ENCODE results near the gene PHC2.

The PHC2 gene

GRCh38 chr1:33469691-33470090 lies 38.8 kb upstream of the PHC2 start:
- no peak overlapping the region for H3K4me3 ChIP-seq (ENCODE audit: low read depth, low read length)
- TF ChIP-seq MYC (IDR thresholded peaks at IDR 0.05; ENCODE audit: low read depth, low read length) (no peak), POLR2A (IDR thresholded peaks at IDR 0.05; ENCODE audit: extremely low read depth, insufficient read length) (no peak), CTCF (IDR thresholded peaks at IDR 0.05; ENCODE audit: low read depth, low read length) (no peak), MAX (IDR thresholded peaks at IDR 0.05; ENCODE audit: low read depth, low read length) (no peak)
- DNase-seq (ENCODE audit: low read depth), result no peak

- H3K4me3 ChIP-seq (ENCODE audit: low read depth, low read length), result no peak overlapping the region
- DNase-seq (ENCODE audit: low read depth), result no peak
- TF ChIP-seq POLR2A (IDR thresholded peaks at IDR 0.05; ENCODE audit: extremely low read depth, insufficient read length) (no peak), MYC (IDR thresholded peaks at IDR 0.05; ENCODE audit: low read depth, low read length) (no peak), MAX (IDR thresholded peaks at IDR 0.05; ENCODE audit: low read depth, low read length) (no peak)
These were observed 38.1 kb upstream of the PHC2 start for GRCh38 chr1:33468967-33469366.

- peak; percentile 69 for DNase-seq (ENCODE audit: low read depth)
- TF ChIP-seq CTCF (IDR thresholded peaks at IDR 0.05; ENCODE audit: low read depth, low read length) (no peak), POLR2A (IDR thresholded peaks at IDR 0.05; ENCODE audit: extremely low read depth, insufficient read length) (no peak), MAX (IDR thresholded peaks at IDR 0.05; ENCODE audit: low read depth, low read length) (no peak), MYC (IDR thresholded peaks at IDR 0.05; ENCODE audit: low read depth, low read length) (no peak)
- no peak overlapping the region for H3K4me3 ChIP-seq (ENCODE audit: low read depth, low read length)
These were observed 37.6 kb upstream of the PHC2 start for GRCh38 chr1:33468531-33468930.

- TF ChIP-seq MAX (IDR thresholded peaks at IDR 0.05; ENCODE audit: low read depth, low read length), result no peak
- TF ChIP-seq CTCF (IDR thresholded peaks at IDR 0.05; ENCODE audit: low read depth, low read length), result no peak
- no peak for TF ChIP-seq MYC (IDR thresholded peaks at IDR 0.05; ENCODE audit: low read depth, low read length)
- no peak for TF ChIP-seq POLR2A (IDR thresholded peaks at IDR 0.05; ENCODE audit: extremely low read depth, insufficient read length)
- no peak for DNase-seq (ENCODE audit: low read depth)
These were observed 37.1 kb upstream of the PHC2 start for GRCh38 chr1:33468011-33468410.

GRCh38 chr1:33466159-33466558 lies 35.3 kb upstream of the PHC2 start:
- no peak for TF ChIP-seq MYC (IDR thresholded peaks at IDR 0.05; ENCODE audit: low read depth, low read length)
- no peak for TF ChIP-seq CTCF (IDR thresholded peaks at IDR 0.05; ENCODE audit: low read depth, low read length)
- no peak for TF ChIP-seq POLR2A (IDR thresholded peaks at IDR 0.05; ENCODE audit: extremely low read depth, insufficient read length)
- no peak for TF ChIP-seq MAX (IDR thresholded peaks at IDR 0.05; ENCODE audit: low read depth, low read length)
- no peak overlapping the region for H3K4me3 ChIP-seq (ENCODE audit: low read depth, low read length)
- no peak for DNase-seq (ENCODE audit: low read depth)

More at GRCh38 chr1:33468011-33468410, 37.1 kb upstream of the PHC2 start:
- H3K4me3 ChIP-seq (ENCODE audit: low read depth, low read length), result no peak overlapping the region

GRCh38 chr1:33465316-33465715 lies 34.4 kb upstream of the PHC2 start:
- H3K4me3 ChIP-seq (ENCODE audit: low read depth, low read length), result no peak overlapping the region
- no peak for TF ChIP-seq CTCF (IDR thresholded peaks at IDR 0.05; ENCODE audit: low read depth, low read length)
- TF ChIP-seq MYC (IDR thresholded peaks at IDR 0.05; ENCODE audit: low read depth, low read length), result no peak
- no peak for TF ChIP-seq POLR2A (IDR thresholded peaks at IDR 0.05; ENCODE audit: extremely low read depth, insufficient read length)
- no peak for TF ChIP-seq MAX (IDR thresholded peaks at IDR 0.05; ENCODE audit: low read depth, low read length)
- no peak for DNase-seq (ENCODE audit: low read depth)

Data from NB4 (cell line).